ENCODE measurements around the gene ATP5ME.

GRCh38 chr4:650951-651883 lies 22.9 kb downstream of the ATP5ME start:
- TF ChIP-seq CTCF (conservative IDR thresholded peaks at IDR 0.05 in 1 of 2, IDR thresholded peaks at IDR 0.05 in 1 of 2; ENCODE audit: low read depth in 1 of 2, low read length in 2 of 2) = no peak
- TF ChIP-seq EZH2 (IDR thresholded peaks at IDR 0.05; ENCODE audit: low read length, missing control alignments) = no peak

Data from fibroblast of lung (primary cell).